Kidney capillary endothelial cell (primary cell): ENCODE results near the gene HLA-B.
"Not testable (repeated sequence)": the region's sequence is repeated elsewhere in the genome, so short reads cannot be mapped to it uniquely, and the experiment has no call there.

Experiments used
- DNase-seq: peaks from one replicate; pipeline ENCODE4 v3.0.0-alpha.2; 2018; ENCODE audit warnings: low spot score

HLA-B gene

DNA sequence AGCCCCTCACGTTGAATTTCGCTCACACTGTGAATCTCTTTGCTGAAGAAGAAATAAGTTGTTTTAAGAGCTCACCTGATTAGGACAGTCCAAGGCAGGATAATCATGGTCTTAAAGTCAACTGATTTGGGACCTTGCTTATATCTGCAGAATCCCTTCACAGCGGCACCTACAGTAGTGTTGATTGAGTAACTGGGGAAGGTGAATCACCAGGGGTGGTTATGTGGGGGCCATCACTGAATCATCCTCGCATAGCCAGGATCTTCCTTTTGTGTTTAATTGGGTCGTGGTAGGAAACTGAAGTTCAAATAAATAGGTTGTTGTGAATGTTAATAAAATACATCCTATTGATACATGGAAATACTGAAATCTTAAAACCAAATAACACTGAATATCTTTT, 26.2 kb upstream of the HLA-B start:
- no peak for DNase-seq

DNA sequence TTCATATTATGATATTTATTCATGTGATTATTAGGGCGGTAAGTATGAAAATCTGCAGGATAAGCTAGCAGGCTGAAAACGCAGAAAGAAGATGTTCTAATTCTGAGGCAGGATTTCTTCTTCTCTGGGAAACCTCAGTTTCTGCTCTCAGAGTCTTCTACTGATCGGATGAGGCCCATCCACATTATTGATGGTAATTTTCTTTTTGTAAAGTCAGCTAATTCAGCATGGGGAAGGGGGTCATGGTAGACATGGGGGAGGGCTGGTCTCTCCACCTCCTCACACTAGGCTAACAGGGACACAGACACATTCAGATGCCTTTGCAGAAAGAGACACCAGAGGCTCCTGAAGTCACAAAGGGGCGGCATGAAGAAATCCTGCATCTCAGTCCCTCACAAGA, 24.7 kb upstream of the HLA-B start:
- no peak for DNase-seq

DNA sequence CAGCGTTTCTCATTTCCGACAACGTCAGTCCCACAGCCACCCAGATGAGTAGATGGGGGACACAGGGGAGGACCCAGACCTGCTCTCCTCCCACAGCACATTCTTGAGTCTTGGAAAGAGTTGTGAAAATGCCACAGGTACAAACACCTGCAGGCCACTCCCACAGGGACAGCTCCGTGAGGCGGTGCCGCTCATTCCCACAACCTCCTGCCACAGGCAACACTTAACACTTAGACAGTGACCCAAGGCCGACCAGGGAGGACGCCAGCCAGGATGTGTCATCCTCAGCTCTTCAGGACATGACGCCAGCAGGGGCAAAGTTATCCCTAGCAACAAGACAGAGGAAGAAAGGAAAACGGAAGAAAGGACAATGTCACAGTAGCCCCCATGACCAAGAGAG, 22.9 kb upstream of the HLA-B start:
- DNase-seq: no peak

- no peak for DNase-seq
These were observed 21.7 kb upstream of the HLA-B start for GRCh38 chr6:31378721-31379103.

DNA sequence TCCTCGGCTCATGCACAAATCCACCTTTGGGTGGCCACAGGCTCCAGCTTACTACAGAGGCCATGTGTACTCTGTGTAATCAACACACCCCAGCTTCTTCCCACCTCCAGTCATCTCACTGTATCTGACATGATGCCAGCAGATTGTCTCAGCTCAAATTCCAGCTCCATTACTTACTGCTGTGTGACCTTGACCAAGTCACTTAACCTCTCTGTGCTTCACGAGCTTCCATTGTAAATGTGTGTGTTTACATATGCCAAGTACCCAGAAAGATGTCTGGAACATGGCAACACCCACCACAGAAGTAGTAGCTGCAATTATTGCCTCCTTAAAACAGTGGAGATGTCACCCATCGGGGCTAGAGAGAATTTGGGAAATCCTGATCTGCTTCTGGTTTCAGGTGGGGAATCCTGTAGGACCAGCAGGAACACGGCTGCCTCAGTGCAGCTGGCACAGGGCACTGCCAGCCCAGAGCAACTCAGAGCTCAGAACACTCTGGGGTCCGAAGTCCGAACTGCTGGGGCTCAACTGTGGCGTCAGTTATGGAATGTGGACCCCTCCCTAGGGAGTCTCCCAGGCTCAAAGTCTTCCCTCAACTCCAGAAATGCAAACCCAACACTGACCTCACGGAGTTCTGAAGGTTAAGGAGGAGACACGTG, 21.2 kb upstream of the HLA-B start:
- no peak for DNase-seq

GRCh38 chr6:31377029-31377428, 20.1 kb upstream of the HLA-B start:
- DNase-seq: no peak

GRCh38 chr6:31375699-31376098, 18.7 kb upstream of the HLA-B start:
- DNase-seq: no peak

DNA sequence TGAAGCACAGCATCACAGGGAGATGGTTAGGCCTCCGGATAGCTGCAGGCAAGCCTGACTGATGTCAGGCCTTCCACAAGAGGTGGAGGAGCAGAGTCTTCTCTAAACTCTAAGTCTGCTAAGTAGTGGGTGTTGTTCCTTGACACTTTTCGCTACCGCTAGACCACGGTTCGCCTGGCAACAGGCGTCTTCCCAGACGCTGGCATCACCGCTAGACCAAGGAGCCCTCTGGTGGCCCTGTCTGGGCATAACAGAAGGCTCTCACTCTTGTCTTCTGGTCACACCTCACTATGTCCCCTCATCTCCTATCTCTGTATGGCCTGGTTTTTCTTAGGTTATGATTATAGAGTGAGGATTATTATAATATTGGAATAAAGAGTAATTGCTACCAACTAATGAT, 17.1 kb upstream of the HLA-B start:
- DNase-seq: not testable (repeated sequence)

- no peak for DNase-seq
These were observed 11.5 kb upstream of the HLA-B start for GRCh38 chr6:31368461-31368860.

DNA sequence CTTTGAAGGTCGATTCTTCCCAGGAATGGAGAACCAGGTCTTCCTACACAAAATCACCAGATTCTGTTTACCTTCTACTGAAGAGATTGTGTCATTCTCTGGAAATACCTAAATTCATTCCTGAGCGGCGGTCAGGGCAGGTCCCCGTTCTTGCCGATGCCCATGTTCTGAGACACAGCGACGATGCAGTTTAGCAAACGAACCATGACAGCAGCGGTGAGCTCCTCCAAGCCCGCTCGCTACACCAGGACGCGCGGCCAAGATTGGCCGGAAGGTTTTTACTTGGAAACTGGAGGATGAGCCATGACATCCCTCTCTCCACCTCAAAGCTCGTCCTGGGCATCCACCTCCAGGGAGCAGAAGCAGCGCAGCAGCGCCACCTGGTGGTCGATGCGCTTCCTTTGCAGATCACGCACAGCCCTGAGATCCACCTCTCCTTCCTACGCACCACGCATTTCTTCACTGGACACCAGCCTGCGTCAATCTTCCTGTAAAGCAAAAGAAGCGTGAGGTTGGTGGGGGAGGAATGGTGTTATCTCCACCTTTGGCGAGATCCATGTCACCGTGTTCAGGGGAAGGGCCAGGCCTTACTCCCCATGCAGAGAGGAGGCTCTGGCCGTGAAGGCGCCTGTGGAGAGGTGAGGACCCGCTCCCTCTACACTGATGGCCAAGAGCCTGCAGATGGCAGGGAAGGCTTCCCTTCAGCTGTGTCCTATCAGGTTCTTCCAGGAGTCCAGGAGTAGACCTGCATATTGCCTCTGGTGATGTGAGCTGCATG, 9.9 kb upstream of the HLA-B start:
- peak; percentile 78 for DNase-seq

- DNase-seq: no peak
These were observed 8.9 kb upstream of the HLA-B start for GRCh38 chr6:31365864-31366263.

DNA sequence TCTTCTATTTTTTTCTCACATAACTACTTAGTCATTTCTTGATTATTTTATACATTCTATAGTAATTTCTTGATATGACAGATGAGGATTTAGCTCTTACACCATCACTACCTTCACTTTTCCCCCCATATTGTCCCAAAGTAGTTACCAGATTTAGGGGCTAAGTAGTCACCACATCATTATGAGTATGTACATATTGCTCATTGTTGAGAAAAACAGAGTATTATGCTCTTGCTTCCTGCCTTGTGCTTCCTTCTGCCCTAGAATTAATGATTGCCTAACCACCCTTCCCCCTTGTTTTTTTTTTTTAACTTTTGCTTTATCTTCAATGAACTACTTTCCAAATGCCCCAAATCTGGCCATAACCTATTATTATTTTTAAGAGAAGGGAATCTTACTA, 6.8 kb upstream of the HLA-B start:
- no peak for DNase-seq

DNA sequence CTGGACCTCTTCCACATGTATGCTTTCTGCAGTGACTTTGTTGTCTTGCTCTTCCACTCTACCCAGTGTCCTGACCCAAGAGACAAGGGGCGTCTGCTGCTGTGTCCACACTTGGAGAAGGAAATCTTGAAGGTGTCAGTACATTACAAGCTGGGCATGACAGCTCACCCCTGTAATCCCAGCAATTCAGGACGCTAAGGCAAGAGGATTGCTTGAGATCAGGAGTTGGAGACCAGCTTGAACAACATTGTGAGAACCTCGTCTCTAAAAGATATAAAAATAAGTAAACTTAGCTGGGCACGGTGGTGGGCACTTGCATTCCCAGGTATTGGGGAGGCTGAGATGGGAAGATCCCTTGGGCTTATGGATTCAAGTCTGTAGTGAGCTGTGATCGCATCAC, 5.8 kb upstream of the HLA-B start:
- DNase-seq: no peak

GRCh38 chr6:31359581-31359980, 2.6 kb upstream of the HLA-B start:
- DNase-seq: no peak

GRCh38 chr6:31358302-31358701, 1.3 kb upstream of the HLA-B start:
- no peak for DNase-seq

GRCh38 chr6:31357886-31358285, 907 bp upstream of the HLA-B start:
- DNase-seq: no peak

DNA sequence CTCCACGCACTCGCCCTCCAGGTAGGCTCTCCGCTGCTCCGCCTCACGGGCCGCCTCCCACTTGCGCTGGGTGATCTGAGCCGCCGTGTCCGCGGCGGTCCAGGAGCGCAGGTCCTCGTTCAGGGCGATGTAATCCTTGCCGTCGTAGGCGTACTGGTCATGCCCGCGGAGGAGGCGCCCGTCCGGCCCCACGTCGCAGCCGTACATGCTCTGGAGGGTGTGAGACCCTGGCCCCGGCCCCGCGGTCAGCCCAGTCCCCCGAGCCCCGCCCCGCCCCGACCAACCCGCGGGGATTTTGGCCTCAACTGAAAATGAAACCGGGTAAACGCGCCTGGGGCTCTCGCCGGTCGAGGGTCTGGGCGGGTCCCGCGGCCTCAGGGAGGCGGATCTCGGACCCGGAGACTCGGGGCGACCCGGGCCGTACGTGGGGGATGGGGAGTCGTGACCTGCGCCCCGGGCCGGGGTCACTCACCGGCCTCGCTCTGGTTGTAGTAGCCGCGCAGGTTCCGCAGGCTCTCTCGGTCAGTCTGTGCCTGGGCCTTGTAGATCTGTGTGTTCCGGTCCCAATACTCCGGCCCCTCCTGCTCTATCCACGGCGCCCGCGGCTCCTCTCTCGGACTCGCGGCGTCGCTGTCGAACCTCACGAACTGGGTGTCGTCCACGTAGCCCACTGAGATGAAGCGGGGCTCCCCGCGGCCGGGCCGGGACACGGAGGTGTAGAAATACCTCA, 598 bp downstream of the HLA-B start:
- DNase-seq: no peak

- no peak for DNase-seq
These were observed 1.4 kb downstream of the HLA-B start for GRCh38 chr6:31355583-31355948.

DNA sequence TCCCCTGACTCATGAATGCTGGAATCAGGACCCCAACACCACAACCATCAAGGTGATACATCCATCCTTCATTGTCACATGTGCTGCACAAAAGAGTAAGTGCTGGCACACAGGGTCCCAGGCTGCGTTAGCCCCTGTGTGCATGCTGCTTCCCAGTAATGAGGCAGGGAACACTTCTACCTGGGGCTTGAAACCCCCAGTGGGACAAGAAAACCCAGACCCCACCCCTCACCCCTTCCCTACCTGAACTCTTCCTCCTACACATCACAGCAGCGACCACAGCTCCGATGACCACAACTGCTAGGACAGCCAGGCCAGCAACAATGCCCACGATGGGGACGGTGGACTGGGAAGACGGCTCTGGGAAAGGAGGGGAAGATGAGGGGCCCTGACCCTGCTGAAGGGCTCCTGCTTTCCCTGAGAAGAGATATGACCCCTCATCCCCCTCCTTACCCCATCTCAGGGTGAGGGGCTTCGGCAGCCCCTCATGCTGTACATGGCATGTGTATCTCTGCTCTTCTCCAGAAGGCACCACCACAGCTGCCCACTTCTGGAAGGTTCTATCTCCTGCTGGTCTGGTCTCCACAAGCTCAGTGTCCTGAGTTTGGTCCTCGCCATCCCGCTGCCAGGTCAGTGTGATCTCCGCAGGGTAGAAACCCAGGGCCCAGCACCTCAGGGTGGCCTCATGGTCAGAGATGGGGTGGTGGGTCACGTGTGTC, 2.0 kb downstream of the HLA-B start:
- DNase-seq: no peak

DNA sequence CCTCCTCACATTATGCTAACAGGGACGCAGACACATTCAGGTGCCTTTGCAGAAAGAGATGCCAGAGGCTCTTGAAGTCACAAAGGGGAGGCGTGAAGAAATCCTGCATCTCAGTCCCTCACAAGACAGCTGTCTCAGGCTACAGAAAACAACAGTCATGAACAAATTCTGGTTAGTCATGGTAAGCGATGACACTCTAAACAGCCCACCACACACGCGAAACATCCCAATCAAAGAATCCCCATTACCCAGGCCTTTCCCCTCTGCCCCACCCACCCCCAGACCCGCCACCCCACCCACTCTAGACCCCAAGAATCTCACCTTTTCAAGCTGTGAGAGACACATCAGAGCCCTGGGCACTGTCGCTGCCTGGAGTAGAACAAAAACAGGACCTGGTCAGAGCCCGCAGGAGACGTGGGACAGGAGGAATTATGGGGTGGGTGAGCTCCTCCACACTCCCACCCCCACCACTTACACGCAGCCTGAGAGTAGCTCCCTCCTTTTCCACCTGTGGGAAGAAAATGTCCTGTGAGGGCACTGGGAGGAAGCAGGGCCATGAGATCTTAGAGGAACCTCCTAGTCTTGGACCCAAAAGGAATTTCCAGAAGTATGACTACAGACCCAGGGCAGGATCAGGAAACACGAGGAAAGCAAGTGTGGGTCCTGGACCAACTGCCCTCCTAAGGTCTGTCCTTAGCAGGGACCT, 2.7 kb downstream of the HLA-B start:
- no peak for DNase-seq

DNA sequence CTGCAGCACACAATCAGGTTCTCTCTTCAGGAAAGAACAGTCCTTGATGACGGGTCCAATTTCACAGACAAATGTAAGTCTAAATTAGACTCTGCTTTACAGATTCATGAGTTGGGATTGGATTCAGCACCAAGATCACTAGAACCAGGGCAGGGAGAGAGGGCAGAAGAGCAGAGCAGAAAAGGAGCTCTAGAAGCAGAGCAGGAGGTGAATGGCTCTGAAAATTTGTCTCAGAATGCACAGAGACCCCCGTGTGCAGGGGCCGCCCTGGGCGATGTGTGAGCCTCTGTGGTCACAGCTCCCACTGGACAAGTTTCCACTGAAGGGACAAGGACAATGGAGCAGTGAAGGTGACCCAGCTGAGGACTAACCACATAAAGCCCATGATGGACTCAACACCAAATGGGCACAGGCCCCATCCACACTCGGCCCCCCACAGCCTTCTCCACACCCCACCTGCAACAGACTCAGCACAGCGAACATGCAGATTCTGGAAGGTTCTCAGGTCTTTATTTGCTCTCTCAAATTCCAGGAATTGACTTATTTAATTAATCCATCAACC, 3.5 kb downstream of the HLA-B start:
- DNase-seq: no peak
